GM10248 (cell line): Measurements from ENCODE around the gene ANXA10.
A peak's percentile ranks its signal among the peaks of the same experiment; 100 is the strongest.

ENCODE experiments used
- CTCF ChIA-PET: fragments of 300-600 bp; sonication (Branson Sonifier 250); formaldehyde crosslinking; extraction: SDS; loops from one replicate; lab custom pipeline; 2021; ENCODE audit warnings: antibody characterized with exemption; lab: Yijun Ruan, JAX
- POLR2A ChIA-PET: fragments of 350-650 bp; sonication (Branson Sonifier 250); formaldehyde crosslinking; extraction: SDS; loops from one replicate; lab custom pipeline; 2020; ENCODE audit warnings: antibody characterized with exemption; lab: Yijun Ruan, JAX
- DNase-seq: peaks from one replicate; pipeline ENCODE4 v3.0.0; 2012; ENCODE audit errors: extremely low spot score
- TF ChIP-seq, protein P1 (sequence below): IDR thresholded peaks from 2 replicates; pipeline ENCODE4 v1.5.1; 2012; ENCODE audit warnings: mild to moderate bottlenecking, low read depth; ENCODE audit errors: extremely low read depth, missing control alignments, control extremely low read depth

Gene ANXA10

DNA sequence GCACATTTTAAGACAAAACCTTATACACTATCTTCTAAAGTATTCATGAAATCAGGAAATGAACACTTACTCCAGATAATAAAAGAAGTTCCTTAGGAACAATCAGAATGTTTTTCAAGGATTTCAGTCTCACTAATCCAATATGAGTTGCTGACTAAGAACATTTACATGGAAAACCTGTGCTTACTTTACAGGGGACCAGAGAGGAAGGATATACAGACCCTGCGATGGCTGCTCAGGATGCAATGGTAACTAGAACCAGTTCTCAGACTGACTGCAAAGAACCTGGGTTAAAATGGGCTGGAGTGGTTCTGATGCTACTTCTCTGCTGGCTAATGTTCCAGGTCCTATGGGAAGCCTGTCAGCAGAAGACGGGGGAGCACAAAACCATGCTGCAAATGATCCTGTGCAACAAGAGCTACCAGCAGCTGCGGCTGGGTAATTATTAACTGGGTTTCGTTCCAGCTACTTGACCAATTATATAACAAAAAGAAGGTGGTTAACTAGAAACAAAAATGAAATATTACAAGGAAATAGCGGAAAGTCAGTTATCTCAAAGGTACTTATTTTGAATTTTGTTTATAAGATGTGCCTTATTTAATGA is 85.3 kb downstream of the ANXA10 start:
- DNase-seq = no peak
- ChIA-PET POLR2A (no interaction called here), CTCF (no interaction called here)
- TF ChIP-seq, protein P1, sequence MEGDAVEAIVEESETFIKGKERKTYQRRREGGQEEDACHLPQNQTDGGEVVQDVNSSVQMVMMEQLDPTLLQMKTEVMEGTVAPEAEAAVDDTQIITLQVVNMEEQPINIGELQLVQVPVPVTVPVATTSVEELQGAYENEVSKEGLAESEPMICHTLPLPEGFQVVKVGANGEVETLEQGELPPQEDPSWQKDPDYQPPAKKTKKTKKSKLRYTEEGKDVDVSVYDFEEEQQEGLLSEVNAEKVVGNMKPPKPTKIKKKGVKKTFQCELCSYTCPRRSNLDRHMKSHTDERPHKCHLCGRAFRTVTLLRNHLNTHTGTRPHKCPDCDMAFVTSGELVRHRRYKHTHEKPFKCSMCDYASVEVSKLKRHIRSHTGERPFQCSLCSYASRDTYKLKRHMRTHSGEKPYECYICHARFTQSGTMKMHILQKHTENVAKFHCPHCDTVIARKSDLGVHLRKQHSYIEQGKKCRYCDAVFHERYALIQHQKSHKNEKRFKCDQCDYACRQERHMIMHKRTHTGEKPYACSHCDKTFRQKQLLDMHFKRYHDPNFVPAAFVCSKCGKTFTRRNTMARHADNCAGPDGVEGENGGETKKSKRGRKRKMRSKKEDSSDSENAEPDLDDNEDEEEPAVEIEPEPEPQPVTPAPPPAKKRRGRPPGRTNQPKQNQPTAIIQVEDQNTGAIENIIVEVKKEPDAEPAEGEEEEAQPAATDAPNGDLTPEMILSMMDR = no peak

DNA sequence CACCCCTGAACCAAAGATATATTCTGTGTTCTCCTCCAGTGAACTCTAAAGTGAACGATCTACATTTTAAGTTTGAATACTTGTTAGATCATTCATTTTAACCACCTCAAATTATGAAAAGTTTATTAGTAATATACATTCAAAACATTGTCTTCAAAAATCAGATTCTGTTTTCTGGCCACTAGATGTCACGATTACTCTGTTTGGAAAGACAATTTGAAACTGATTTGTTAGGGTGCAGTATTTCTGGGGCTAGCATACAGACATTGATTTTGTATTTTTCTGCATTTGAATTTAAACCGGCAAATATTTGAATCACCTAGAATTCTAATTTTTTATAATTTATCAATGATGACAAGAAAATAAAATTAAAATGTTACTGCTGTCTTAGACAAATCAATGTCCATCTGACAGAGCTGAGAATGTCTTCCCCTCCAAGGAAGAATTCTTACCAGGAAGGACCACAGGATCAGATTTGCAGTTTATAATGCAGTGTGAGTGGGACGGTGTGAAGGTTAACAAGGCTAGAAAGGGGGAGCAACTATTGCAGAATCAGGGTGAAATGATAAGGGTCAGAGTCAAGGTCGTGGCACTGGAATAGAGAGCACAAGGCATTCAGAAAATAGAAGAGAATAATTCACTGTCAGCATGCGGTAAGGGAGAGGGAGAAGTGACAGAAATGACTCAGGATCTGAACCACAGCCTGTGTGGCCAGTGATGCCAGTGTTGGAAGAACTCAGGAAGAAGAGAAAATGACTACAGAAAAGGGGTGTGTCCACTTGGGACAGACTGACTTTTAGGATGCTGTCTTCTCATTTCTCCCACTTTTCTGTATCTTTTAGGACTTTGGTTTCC is 91.6 kb downstream of the ANXA10 start:
- POLR2A ChIA-PET = no interaction called here
- peak; percentile 41 for DNase-seq
- TF ChIP-seq, protein P1 = peak; percentile 58
- CTCF ChIA-PET = interaction anchor here (0.9 to 1.7 kb wide), 3 partner anchors 16 to 1626 kb away, joined by 3 to 7 read pairs (median 3); no protein-coding TSS in a partner anchor

DNA sequence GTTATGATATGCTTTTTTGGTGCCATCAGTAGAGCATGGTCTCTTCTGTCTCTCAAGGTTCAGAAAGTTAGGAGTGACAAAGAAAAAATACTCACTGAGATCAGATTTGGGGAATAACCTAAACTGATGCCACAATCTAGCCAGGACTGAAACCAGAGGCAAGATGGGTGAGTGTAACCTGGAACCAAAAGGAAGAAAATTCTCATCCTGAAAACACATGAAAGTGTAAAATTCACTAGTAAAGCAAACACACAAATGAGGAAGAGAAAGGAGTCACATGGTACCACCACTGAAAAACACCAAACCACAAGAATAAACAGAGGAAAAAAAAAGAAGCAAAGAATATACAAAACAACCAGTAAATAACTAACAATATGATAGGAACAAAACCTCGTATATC is 96.4 kb downstream of the ANXA10 start:
- ChIA-PET CTCF (no interaction called here), POLR2A (no interaction called here)
- DNase-seq = no peak
- TF ChIP-seq, protein P1 = no peak

DNA sequence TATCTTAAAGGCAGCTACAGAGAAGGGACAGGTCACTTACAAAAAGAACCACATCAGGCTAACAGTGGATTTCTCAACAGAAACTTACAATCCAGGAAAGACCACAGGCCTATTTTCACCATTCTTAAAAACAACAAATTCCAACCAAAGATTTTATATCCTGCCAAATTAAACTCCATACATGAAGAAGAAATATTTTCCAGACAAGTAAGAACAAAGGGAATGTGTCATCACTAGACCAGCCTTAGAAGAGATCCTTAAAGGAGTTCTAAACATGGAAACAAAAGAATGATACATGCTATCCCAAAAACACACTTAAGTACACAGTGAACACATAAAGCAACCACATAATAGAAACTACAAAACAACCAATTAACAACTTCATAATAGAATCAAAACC is 105.6 kb downstream of the ANXA10 start:
- DNase-seq = no peak
- CTCF ChIA-PET = interaction anchor here (1.6 kb wide), 1 partner anchor 11 kb away, joined by 3 read pairs; no protein-coding TSS in a partner anchor
- TF ChIP-seq, protein P1 = no peak
- POLR2A ChIA-PET = no interaction called here

DNA sequence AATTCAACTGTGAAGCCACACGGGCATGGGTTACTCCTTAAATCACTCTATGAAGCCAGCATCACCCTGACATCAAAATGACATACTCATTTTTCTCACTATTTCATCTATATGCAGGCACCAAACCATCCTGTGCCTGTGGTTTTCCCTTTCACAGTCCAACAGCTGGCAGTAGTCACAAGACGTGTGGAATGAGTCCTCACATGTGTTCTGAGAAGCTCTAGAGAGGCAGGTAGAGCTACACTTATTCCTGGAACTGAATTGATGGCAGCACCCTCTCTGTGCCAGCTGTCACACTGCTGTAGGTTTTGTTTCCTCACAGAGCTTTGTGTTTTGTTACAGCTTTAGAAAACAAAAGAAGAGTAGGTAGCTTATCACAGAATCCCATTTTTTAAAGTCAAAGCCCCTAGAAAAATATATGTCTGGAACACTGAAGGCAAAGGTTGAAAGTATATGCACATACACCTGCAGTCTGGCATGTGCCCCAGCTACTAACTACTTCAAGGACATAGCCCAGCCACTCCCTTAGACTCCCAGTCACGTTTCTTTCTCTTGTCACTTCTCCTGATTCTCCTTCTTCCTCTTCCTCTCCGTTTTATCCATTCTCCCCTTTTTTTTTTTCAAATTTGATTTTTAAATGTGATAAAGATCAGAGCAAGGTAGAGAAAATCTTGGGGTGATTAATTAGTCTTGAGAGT is 107.1 kb downstream of the ANXA10 start:
- DNase-seq = no peak
- POLR2A ChIA-PET = no interaction called here

More for the DNA sequence above, 107.1 kb downstream of the ANXA10 start:
- CTCF ChIA-PET = interaction anchor here (1.2 to 1.6 kb wide), 2 partner anchors 10 to 14 kb away, joined by 3 read pairs; no protein-coding TSS in a partner anchor
- TF ChIP-seq, protein P1 = no peak
